HL-60 (cell line): Measurements from ENCODE around the gene ATF7IP.

Experiments used
- DNase-seq, 2 experiments: peaks; one replicate each; pipeline ENCODE4 v3.0.0-alpha.2; 2010 to 2020; ENCODE audit warnings: low read depth in 1 of 2, low spot score in 1 of 2
- H3K27ac ChIP-seq: fragments of 250-450 bp; sonication (Bioruptor Pico); replicated peaks from 2 replicates; pipeline ENCODE4 v1.5.1; 2020; ENCODE audit warnings: mild to moderate bottlenecking, moderate library complexity
- H3K27me3 ChIP-seq: fragments of 250-450 bp; sonication (Bioruptor Pico); 2 replicates; pipeline ENCODE4 v1.5.1; 2021; ENCODE audit warnings: mild to moderate bottlenecking, moderate library complexity; ENCODE audit not compliant: insufficient read depth, poor library complexity, severe bottlenecking
- H3K4me3 ChIP-seq: replicated peaks from 2 replicates; pipeline ENCODE4 v1.5.1; 2011; ENCODE audit warnings: mild to moderate bottlenecking, control low read depth, low read length; ENCODE audit not compliant: insufficient read depth
- CTCF ChIP-seq: IDR thresholded peaks from one replicate; pipeline ENCODE4 v1.5.1; 2011; ENCODE audit warnings: low read length, control low read depth, inconsistent platforms; ENCODE audit not compliant: insufficient read depth
- GABPA ChIP-seq: IDR thresholded peaks from 2 replicates; pipeline ENCODE4 v1.6.1; 2012; ENCODE audit warnings: low read depth
- POLR2AphosphoS5 ChIP-seq: IDR thresholded peaks from 2 replicates; pipeline ENCODE4 v1.6.1; 2012; ENCODE audit warnings: low read depth
- REST ChIP-seq: IDR thresholded peaks from 2 replicates; pipeline ENCODE4 v1.6.1; 2012; ENCODE audit warnings: low read depth; ENCODE audit not compliant: insufficient replicate concordance
- SPI1 ChIP-seq: IDR thresholded peaks from 2 replicates; pipeline ENCODE4 v1.6.1; 2012; ENCODE audit warnings: low read depth, mild to moderate bottlenecking, borderline replicate concordance

The ATF7IP gene

GRCh38 chr12:14422516-14423230, 57.2 kb downstream of the ATF7IP start:
- no peaks in the 10 kb centered on the region for H3K27me3 ChIP-seq
- no peak overlapping the region for H3K4me3 ChIP-seq
- no peak for DNase-seq
- TF ChIP-seq REST (no peak), POLR2AphosphoS5 (no peak), CTCF (no peak)
- H3K27ac ChIP-seq, result no peak overlapping the region

GRCh38 chr12:14424545-14424944, 59.1 kb downstream of the ATF7IP start:
- TF ChIP-seq CTCF, result no peak
- TF ChIP-seq REST, result no peak
- TF ChIP-seq GABPA, result no peak
- TF ChIP-seq POLR2AphosphoS5, result no peak
- TF ChIP-seq SPI1, result no peak
- DNase-seq, result no peak
- Histone ChIP-seq H3K27me3 (no peaks in the 10 kb centered on the region), H3K4me3 (no peak overlapping the region), H3K27ac (no peak overlapping the region)

GRCh38 chr12:14426792-14427191, 61.3 kb downstream of the ATF7IP start:
- no peaks in the 10 kb centered on the region for H3K27me3 ChIP-seq
- no peak overlapping the region for H3K4me3 ChIP-seq
- no peak for TF ChIP-seq SPI1
- no peak for TF ChIP-seq REST
- no peak for TF ChIP-seq GABPA
- no peak for TF ChIP-seq CTCF
- TF ChIP-seq POLR2AphosphoS5, result no peak
- H3K27ac ChIP-seq, result no peak overlapping the region
- no peak for DNase-seq
